Glutamatergic neuron (in vitro differentiated cells): ENCODE results near the gene CAPN2. TPM values are rescaled to one million over a fixed set of nuclear protein-coding genes. Genes with fewer than 3 reads are reported as not detected.

Source experiments
- DNase-seq: peaks from one replicate; pipeline ENCODE4 v3.0.0; 2022
- H3K27ac Mint-ChIP-seq: one replicate; pipeline ENCODE4 v1.8.0; 2020; ENCODE audit warnings: mild to moderate bottlenecking, mixed read lengths, inconsistent platforms; ENCODE audit not compliant: unreplicated experiment
- H3K27me3 Mint-ChIP-seq: one replicate; pipeline ENCODE4 v1.8.0; 2020; ENCODE audit warnings: mild to moderate bottlenecking, moderate library complexity, mixed read lengths, inconsistent platforms; ENCODE audit not compliant: unreplicated experiment
- H3K36me3 Mint-ChIP-seq: one replicate; pipeline ENCODE4 v1.8.0; 2020; ENCODE audit warnings: mild to moderate bottlenecking, mixed read lengths, inconsistent platforms; ENCODE audit not compliant: unreplicated experiment
- H3K4me1 Mint-ChIP-seq: one replicate; pipeline ENCODE4 v1.8.0; 2020; ENCODE audit warnings: mild to moderate bottlenecking, low read depth, mixed read lengths, inconsistent platforms; ENCODE audit not compliant: unreplicated experiment
- H3K4me3 Mint-ChIP-seq: one replicate; pipeline ENCODE4 v1.8.0; 2020; ENCODE audit warnings: mild to moderate bottlenecking, mixed read lengths, inconsistent platforms; ENCODE audit not compliant: unreplicated experiment
- H3K9me3 Mint-ChIP-seq: one replicate; pipeline ENCODE4 v1.8.0; 2020; ENCODE audit warnings: mild to moderate bottlenecking, moderate library complexity, mixed read lengths, inconsistent platforms; ENCODE audit not compliant: unreplicated experiment
- CTCF ChIP-seq: fragments of 200-600 bp; sonication (generic); IDR thresholded peaks from one replicate; pipeline ENCODE4 v1.5.0; 2021; ENCODE audit not compliant: partially characterized antibody, unreplicated experiment
- total RNA-seq: library from RNA; stranded (reverse); fragmentation: NEBNext Ultra II Directional; extraction: Animal tissue kit (Norgen Biotek cat#: 25700); gene quantifications from one replicate; pipeline ENCODE4 v1.2.1, GENCODE V29; 2021; ENCODE audit not compliant: unreplicated experiment

The CAPN2 gene
- total RNA-seq, 1 donor from 2014 or later, result 25.6 TPM

- no peak for DNase-seq
- no peaks in the 10 kb centered on the region for H3K36me3 Mint-ChIP-seq
- no peak overlapping the region for H3K27ac Mint-ChIP-seq
- peaks cover 9% of the 10 kb centered on the region for H3K27me3 Mint-ChIP-seq
- H3K4me1 Mint-ChIP-seq, result no peaks in the 10 kb centered on the region
- H3K4me3 Mint-ChIP-seq, result no peak overlapping the region
- TF ChIP-seq CTCF, result no peak
- H3K9me3 Mint-ChIP-seq, result peaks cover 2% of the 10 kb centered on the region
These were observed 4.9 kb upstream of the CAPN2 start for GRCh38 chr1:223707256-223708000.

GRCh38 chr1:223708001-223708359 lies 4.4 kb upstream of the CAPN2 start:
- Mint-ChIP-seq H3K27ac (no peak overlapping the region), H3K4me1 (no peaks in the 10 kb centered on the region), H3K36me3 (no peaks in the 10 kb centered on the region), H3K27me3 (peaks cover 6% of the 10 kb centered on the region), H3K4me3 (no peak overlapping the region), H3K9me3 (peaks cover 2% of the 10 kb centered on the region)
- peak; percentile 37 for TF ChIP-seq CTCF
- DNase-seq, result no peak

- no peak overlapping the region for H3K4me3 Mint-ChIP-seq
These were observed 3.6 kb upstream of the CAPN2 start for GRCh38 chr1:223708651-223709268.

GRCh38 chr1:223709598-223709997 lies 2.7 kb upstream of the CAPN2 start:
- no peak overlapping the region for H3K27ac Mint-ChIP-seq
- no peak for DNase-seq
- H3K27me3 Mint-ChIP-seq, result peaks cover 4% of the 10 kb centered on the region
- no peaks in the 10 kb centered on the region for H3K4me1 Mint-ChIP-seq
- H3K4me3 Mint-ChIP-seq, result no peak overlapping the region
- no peaks in the 10 kb centered on the region for H3K36me3 Mint-ChIP-seq
- H3K9me3 Mint-ChIP-seq, result peaks cover 2% of the 10 kb centered on the region
- TF ChIP-seq CTCF, result no peak

More at GRCh38 chr1:223708651-223709268, 3.6 kb upstream of the CAPN2 start:
- Mint-ChIP-seq H3K9me3 (peaks cover 2% of the 10 kb centered on the region), H3K36me3 (no peaks in the 10 kb centered on the region), H3K4me1 (no peaks in the 10 kb centered on the region), H3K27me3 (peaks cover 6% of the 10 kb centered on the region), H3K27ac (no peak overlapping the region)
- TF ChIP-seq CTCF, result no peak
- no peak for DNase-seq
